ENCODE measurements around the gene HSF4.
A peak's percentile ranks its signal among the peaks of the same experiment; 100 is the strongest.

Gene HSF4

DNA sequence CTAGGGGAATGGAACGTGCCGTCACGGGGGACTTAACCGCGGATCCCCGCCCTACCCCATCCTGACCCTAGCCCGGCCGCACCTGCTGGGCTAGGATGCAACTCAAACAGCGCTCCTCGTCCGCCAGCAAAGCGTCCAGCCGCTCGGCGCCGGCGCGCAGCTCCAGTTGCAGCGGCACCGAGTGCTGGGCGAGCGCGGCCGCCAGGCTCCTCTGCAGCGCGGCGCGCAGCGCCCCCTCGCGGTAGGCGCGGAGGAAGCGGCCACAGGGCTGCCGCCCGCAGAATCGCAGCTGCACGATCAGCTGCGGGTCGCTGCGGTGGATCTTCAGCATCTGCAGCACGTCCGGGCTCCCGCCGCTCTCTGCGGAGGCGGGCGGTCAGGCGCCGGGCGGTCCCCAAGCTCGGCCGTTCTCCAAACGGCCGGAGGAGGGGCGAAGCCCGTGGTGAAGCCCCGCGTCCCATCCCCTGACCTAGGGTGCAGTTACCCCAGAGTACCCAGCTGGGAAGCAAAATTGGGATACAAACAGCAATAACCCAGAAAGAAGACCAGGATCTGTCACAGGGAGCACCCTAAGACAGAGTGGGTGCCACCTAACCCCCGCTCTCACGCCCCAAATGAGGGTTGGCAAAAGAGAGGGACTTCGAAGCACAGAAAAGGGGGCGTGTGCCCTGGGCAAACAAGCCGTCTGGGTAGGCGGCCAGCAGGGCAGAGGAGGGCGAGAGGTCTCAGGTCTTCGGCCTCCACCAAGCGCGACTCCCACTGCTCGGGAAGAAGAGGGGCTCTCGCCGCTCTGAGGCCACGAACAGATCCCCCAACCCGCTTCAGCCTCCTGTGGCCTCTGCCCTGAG is 9.0 kb upstream of the HSF4 start:
- Histone ChIP-seq H3K27ac (no peak overlapping the region), H3K9ac (ENCODE audit: insufficient read length) (no peak overlapping the region), H3K9me3 (ENCODE audit: low read depth, low read length) (no peaks in the 10 kb centered on the region), H3K36me3 (ENCODE audit: insufficient read depth, low read length) (no peaks in the 10 kb centered on the region), H3K4me3 (peak overlapping the region; percentile 33; the same call in 1 of the 2 replicates)
- TF ChIP-seq EZH2 (IDR thresholded peaks at IDR 0.05) (no peak), FOXP2 (optimal IDR thresholded peaks at IDR 0.05; ENCODE audit: control extremely low read depth, extremely low read length, insufficient read depth) (no peak), POLR2AphosphoS5 (IDR thresholded peaks at IDR 0.05; ENCODE audit: borderline replicate concordance, low read depth, low read length) (no peak)
- DNase-seq (ENCODE audit: low read depth, low spot score), result no peak

DNA sequence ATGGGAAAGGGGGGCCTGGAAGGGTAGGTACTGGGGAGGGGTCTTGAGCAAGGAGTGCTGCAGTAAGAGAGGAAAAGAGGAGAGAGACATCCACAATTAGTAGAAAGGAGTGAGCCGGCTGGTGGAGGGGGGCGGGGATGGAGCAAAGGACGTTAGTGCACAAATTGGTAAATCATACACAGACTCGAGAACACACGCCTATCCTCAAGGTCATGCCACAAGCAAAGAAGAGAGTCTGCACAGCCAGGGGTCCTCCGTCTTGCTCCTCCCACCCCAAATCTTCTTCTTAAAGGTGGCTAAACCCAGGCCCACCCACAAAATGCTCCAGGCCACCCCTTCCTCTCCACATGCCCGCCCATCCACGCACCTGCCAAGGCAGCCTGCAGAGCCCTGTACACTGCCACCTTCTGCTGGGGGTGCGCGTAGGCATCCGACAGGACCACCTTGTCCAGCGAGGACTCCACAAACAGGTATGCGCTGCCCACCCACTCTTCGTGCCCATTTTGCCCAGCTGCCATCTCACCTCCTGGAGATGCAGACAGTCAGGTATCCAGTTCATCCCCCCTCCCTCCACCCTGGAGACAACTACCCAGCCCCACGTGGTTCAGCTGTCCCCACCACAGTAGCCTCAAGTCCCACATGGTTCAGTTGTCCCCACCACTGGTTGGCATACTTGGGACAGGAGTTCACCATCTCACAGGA is 8.3 kb upstream of the HSF4 start:
- TF ChIP-seq EZH2 (IDR thresholded peaks at IDR 0.05) (no peak), FOXP2 (optimal IDR thresholded peaks at IDR 0.05; ENCODE audit: control extremely low read depth, extremely low read length, insufficient read depth) (no peak), POLR2AphosphoS5 (IDR thresholded peaks at IDR 0.05; ENCODE audit: borderline replicate concordance, low read depth, low read length) (no peak)
- H3K27ac ChIP-seq, result no peak overlapping the region
- H3K9me3 ChIP-seq (ENCODE audit: low read depth, low read length), result no peaks in the 10 kb centered on the region
- H3K9ac ChIP-seq (ENCODE audit: insufficient read length), result no peak overlapping the region
- DNase-seq (ENCODE audit: low read depth, low spot score), result no peak
- no peaks in the 10 kb centered on the region for H3K36me3 ChIP-seq (ENCODE audit: insufficient read depth, low read length)
- H3K4me3 ChIP-seq, result no peak overlapping the region

- H3K36me3 ChIP-seq (ENCODE audit: insufficient read depth, low read length), result no peaks in the 10 kb centered on the region
- TF ChIP-seq EZH2 (IDR thresholded peaks at IDR 0.05) (no peak), POLR2AphosphoS5 (IDR thresholded peaks at IDR 0.05; ENCODE audit: borderline replicate concordance, low read depth, low read length) (no peak), FOXP2 (optimal IDR thresholded peaks at IDR 0.05; ENCODE audit: control extremely low read depth, extremely low read length, insufficient read depth) (no peak)
- H3K9ac ChIP-seq (ENCODE audit: insufficient read length), result no peak overlapping the region
- H3K4me3 ChIP-seq, result no peak overlapping the region
- no peak overlapping the region for H3K27ac ChIP-seq
- no peak for DNase-seq (ENCODE audit: low read depth, low spot score)
- no peaks in the 10 kb centered on the region for H3K9me3 ChIP-seq (ENCODE audit: low read depth, low read length)
These were observed 7.3 kb upstream of the HSF4 start for GRCh38 chr16:67157106-67157748.

DNA sequence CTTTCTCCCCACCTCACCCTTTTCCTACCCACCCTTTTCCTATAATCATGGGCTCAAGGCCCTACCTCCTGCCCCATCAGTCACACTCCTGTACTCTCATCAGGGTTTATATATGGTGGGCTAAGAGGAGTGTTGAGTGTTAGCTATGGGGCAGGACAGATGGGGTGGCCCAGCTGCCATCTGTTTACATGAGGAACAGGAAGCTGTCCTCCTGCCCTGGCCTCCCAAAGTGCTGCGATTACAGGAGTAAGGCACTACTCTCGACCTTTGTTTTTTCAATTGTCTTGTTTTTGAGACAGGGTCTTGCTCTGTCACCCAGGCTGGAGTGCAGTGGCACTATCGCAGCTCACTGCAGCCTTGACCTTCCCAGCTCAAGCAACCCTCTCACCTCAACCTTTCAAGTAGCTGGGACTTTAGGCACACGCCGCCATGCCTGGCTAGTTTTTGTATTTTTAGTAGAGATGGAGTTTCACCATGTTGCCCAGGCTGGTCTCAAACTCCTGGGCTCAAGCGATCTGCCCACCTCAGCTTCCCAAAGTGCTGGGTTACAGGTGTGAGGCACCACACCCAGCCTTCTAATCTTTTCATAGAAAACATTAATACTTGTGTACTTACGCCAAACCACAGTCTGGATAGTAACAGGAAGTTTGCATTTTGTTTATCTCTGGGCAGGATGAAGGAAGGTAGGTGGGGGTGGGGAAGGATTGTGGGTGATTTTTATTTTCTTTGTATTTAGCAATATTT is 6.5 kb upstream of the HSF4 start:
- Histone ChIP-seq H3K27ac (no peak overlapping the region), H3K9ac (ENCODE audit: insufficient read length) (no peak overlapping the region)

DNA sequence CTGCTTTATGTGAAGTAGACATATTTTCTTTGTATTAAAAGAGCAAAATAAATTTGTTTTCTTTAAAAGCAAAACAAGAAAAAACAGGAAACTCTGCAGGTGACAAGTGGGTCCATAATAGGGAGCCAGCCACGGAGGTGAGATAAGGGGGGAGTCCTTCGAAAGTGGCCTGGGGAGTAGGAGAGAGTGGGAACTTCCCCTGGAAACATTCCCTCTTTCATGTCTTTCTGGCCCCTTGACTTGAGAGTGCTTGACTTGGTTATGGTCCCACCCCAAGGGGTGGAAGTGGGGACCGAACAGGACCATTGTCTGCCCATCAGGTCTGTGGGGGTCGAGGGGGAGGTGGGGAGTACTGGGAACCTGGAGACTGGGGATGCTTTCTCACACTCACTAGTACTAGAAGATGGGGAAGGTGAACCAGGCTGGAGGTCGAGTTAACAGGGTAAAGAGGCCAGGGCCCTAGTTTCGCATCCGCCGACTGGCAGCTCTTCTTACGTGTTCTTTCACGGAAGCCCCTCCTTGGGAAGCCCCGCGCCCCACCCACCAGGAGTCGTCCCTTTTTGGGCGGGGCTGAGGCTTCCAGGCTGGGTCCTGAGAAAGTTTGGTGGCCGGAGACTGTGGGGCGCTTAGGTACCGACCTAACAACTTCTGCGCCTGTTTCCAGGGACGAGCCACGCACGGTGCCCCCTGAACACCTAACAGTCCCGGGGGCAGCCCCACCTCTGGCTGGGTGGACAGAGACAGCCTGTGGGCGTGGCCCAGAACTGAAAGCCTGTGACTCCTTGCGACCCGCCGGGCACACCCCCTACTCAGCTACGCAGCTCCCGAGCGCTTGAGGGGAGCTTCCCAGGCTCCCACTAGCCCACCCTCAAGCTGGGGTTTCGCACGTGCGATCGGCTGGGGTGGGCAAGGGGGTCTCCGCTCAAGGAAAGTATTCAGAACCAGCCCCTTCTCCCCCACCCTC is 5.6 kb upstream of the HSF4 start:
- Histone ChIP-seq H3K9ac (ENCODE audit: insufficient read length) (peak overlapping the region; percentile 53), H3K36me3 (ENCODE audit: insufficient read depth, low read length) (no peaks in the 10 kb centered on the region), H3K27ac (no peak overlapping the region), H3K9me3 (ENCODE audit: low read depth, low read length) (no peaks in the 10 kb centered on the region), H3K4me3 (peak overlapping the region; percentile 84)
- TF ChIP-seq POLR2AphosphoS5 (IDR thresholded peaks at IDR 0.05; ENCODE audit: borderline replicate concordance, low read depth, low read length), result no peak
- TF ChIP-seq EZH2 (IDR thresholded peaks at IDR 0.05), result no peak
- no peak for TF ChIP-seq FOXP2 (optimal IDR thresholded peaks at IDR 0.05; ENCODE audit: control extremely low read depth, extremely low read length, insufficient read depth)
- no peak for DNase-seq (ENCODE audit: low read depth, low spot score)

More for the DNA sequence above, 6.5 kb upstream of the HSF4 start:
- Histone ChIP-seq H3K4me3 (no peak overlapping the region), H3K9me3 (ENCODE audit: low read depth, low read length) (no peaks in the 10 kb centered on the region), H3K36me3 (ENCODE audit: insufficient read depth, low read length) (no peaks in the 10 kb centered on the region)
- DNase-seq (ENCODE audit: low read depth, low spot score), result no peak
- TF ChIP-seq EZH2 (IDR thresholded peaks at IDR 0.05), result no peak
- TF ChIP-seq FOXP2 (optimal IDR thresholded peaks at IDR 0.05; ENCODE audit: control extremely low read depth, extremely low read length, insufficient read depth), result no peak

GRCh38 chr16:67161595-67162058 is 2.9 kb upstream of the HSF4 start:
- Histone ChIP-seq H3K4me3 (no peak overlapping the region), H3K9me3 (ENCODE audit: low read depth, low read length) (no peaks in the 10 kb centered on the region), H3K9ac (ENCODE audit: insufficient read length) (no peak overlapping the region), H3K36me3 (ENCODE audit: insufficient read depth, low read length) (no peaks in the 10 kb centered on the region), H3K27ac (no peak overlapping the region)
- DNase-seq (ENCODE audit: low read depth, low spot score), result no peak
- TF ChIP-seq FOXP2 (optimal IDR thresholded peaks at IDR 0.05; ENCODE audit: control extremely low read depth, extremely low read length, insufficient read depth) (no peak), POLR2AphosphoS5 (IDR thresholded peaks at IDR 0.05; ENCODE audit: borderline replicate concordance, low read depth, low read length) (no peak), EZH2 (IDR thresholded peaks at IDR 0.05) (no peak)

- no peak for DNase-seq (ENCODE audit: low read depth, low spot score)
- TF ChIP-seq FOXP2 (optimal IDR thresholded peaks at IDR 0.05; ENCODE audit: control extremely low read depth, extremely low read length, insufficient read depth) (no peak), EZH2 (IDR thresholded peaks at IDR 0.05) (no peak), POLR2AphosphoS5 (IDR thresholded peaks at IDR 0.05; ENCODE audit: borderline replicate concordance, low read depth, low read length) (no peak)
- H3K36me3 ChIP-seq (ENCODE audit: insufficient read depth, low read length), result no peaks in the 10 kb centered on the region
- H3K27ac ChIP-seq, result no peak overlapping the region
- no peaks in the 10 kb centered on the region for H3K9me3 ChIP-seq (ENCODE audit: low read depth, low read length)
- H3K9ac ChIP-seq (ENCODE audit: insufficient read length), result no peak overlapping the region
- no peak overlapping the region for H3K4me3 ChIP-seq
These were observed 1.9 kb upstream of the HSF4 start for GRCh38 chr16:67162506-67163163.

Data from SK-N-MC (cell line).